T-helper 22 cell (primary cell): ENCODE results near the gene ANKH.
"Not testable (repeated sequence)": the region's sequence is repeated elsewhere in the genome, so short reads cannot be mapped to it uniquely, and the experiment has no call there.

Source experiments
- DNase-seq: peaks from one replicate; pipeline ENCODE4 v3.0.0-alpha.2; 2020; ENCODE audit warnings: low read depth

The ANKH gene

GRCh38 chr5:14871214-14872069, at the start of gene ANKH:
Gene ANKH, minus strand, starts transcription at chr5:14871778. Its CDS starts 331 bp downstream, at chr5:14871447.
- DNase-seq = peak; percentile 71

GRCh38 chr5:14920121-14920520, 48.5 kb upstream of the ANKH start:
- DNase-seq = no peak

- DNase-seq = not testable (repeated sequence)
These were observed 47.5 kb upstream of the ANKH start for GRCh38 chr5:14919106-14919505.

GRCh38 chr5:14917719-14918118, 46.1 kb upstream of the ANKH start:
- DNase-seq = no peak

GRCh38 chr5:14915291-14915952, 43.8 kb upstream of the ANKH start:
- DNase-seq = no peak

- DNase-seq = no peak
These were observed 43.2 kb upstream of the ANKH start for GRCh38 chr5:14914623-14915260.

GRCh38 chr5:14914193-14914592, 42.6 kb upstream of the ANKH start:
- DNase-seq = no peak

- no peak for DNase-seq
These were observed 41.5 kb upstream of the ANKH start for GRCh38 chr5:14913096-14913495.

GRCh38 chr5:14912206-14912605, 40.6 kb upstream of the ANKH start:
- no peak for DNase-seq

- no peak for DNase-seq
These were observed 37.8 kb upstream of the ANKH start for GRCh38 chr5:14909369-14909768.

GRCh38 chr5:14908172-14908571, 36.6 kb upstream of the ANKH start:
- DNase-seq = no peak

- no peak for DNase-seq
These were observed 35.0 kb upstream of the ANKH start for GRCh38 chr5:14906628-14907027.

GRCh38 chr5:14902826-14903560, 31.4 kb upstream of the ANKH start:
- no peak for DNase-seq

GRCh38 chr5:14901462-14902051, 30.0 kb upstream of the ANKH start:
- DNase-seq = no peak

GRCh38 chr5:14900693-14901461, 29.3 kb upstream of the ANKH start:
- no peak for DNase-seq

GRCh38 chr5:14896131-14896530, 24.6 kb upstream of the ANKH start:
- DNase-seq = no peak

GRCh38 chr5:14895301-14895700, 23.7 kb upstream of the ANKH start:
- DNase-seq = no peak

GRCh38 chr5:14894748-14895147, 23.2 kb upstream of the ANKH start:
- DNase-seq = no peak

- DNase-seq = no peak
These were observed 21.8 kb upstream of the ANKH start for GRCh38 chr5:14893381-14893780.

- DNase-seq = no peak
These were observed 19.3 kb upstream of the ANKH start for GRCh38 chr5:14890846-14891245.

GRCh38 chr5:14884062-14884612, 12.6 kb upstream of the ANKH start:
- no peak for DNase-seq
